ENCODE results near the gene LEMD2. TPM values are rescaled to one million over a fixed set of nuclear protein-coding genes. Genes with fewer than 3 reads are reported as not detected.

Gene LEMD2
- polyA plus RNA-seq, 1 donor (not counting 4 experiments of a cell fraction or from before 2014, with no cell fraction given), result 48.6 TPM

DNA sequence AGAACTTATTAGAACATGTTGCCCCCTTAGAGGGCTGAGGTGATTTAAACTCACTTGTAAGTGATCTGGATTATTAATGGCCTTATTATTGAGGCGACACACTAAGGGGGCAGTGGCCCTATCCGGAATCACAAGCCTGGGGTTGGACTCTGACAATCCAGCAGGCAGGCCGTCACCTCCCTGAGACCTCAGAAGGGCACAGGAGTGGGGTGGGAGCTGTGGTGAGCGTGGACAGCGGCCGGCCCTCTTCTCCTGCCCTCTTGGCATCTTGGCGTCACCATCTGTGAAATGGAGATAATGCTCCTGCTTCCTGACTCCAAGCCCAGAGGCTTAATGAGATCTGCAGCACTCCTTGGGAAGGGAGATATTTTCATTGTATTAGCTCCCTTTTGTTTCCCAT is 61.8 kb downstream of the LEMD2 start:
- dilution Hi-C loops (cut with MboI; ENCODE audit: extremely low pct_ligation_motif_present, low sequenced_read_pairs), result no loop called here

DNA sequence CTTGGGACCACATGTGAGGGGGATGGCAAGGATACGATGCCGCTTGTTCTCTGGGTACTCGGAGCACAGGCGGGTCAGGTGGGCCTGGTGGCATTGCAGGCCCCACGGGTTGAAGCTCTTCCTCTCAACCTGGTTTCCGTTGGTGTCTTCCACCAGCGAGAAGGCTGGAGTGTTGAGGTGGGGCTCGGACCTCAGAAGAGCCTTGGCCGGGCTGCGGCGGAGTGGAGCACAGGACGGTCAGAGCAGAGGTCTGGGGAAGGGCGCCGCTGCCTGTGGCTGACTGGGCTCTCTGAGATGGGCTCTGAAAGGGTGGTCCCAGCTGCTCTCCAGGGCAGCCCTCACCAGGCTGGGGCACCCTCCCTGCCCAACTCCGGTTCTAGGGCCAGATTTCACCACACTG is 62.2 kb downstream of the LEMD2 start:
- dilution Hi-C loops (cut with MboI; ENCODE audit: extremely low pct_ligation_motif_present, low sequenced_read_pairs), result no loop called here
- DNase-seq (ENCODE audit: low read depth, low spot score) (no peak), FAIRE-seq (no peak)
- Histone ChIP-seq H2AFZ (ENCODE audit: control insufficient read depth, low read length) (no peak overlapping the region), H3K4me1 (ENCODE audit: control insufficient read depth, extremely low read depth, insufficient read depth, low read length) (no peaks in the 10 kb centered on the region), H3K27me3 (ENCODE audit: control insufficient read depth, extremely low read depth, insufficient read depth, low read length) (peaks cover 30% of the 10 kb centered on the region), H3K9me3 (ENCODE audit: control insufficient read depth, low read depth, low read length) (no peaks in the 10 kb centered on the region), H4K20me1 (ENCODE audit: control insufficient read depth, extremely low read depth, insufficient read depth, low read length) (no peaks in the 10 kb centered on the region), H3K4me3 (ENCODE audit: control insufficient read depth in 2 of 3, extremely low read depth in 1 of 3, insufficient read depth in 2 of 3, low read depth in 1 of 3, low read length in 3 of 3) (no peak overlapping the region), H3K36me3 (ENCODE audit: control insufficient read depth in 2 of 2, extremely low read depth in 1 of 2, insufficient read depth in 2 of 2, low read length in 2 of 2) (no peaks in the 10 kb centered on the region), H3K4me2 (ENCODE audit: control insufficient read depth, extremely low read depth, insufficient read depth, low read depth, low read length) (no peak overlapping the region), H3K79me2 (ENCODE audit: control insufficient read depth, insufficient read depth, low read length) (no peaks in the 10 kb centered on the region), H3K9ac (ENCODE audit: control insufficient read depth, extremely low read depth, insufficient read depth, low read length) (no peak overlapping the region), H3K9me1 (ENCODE audit: control insufficient read depth, extremely low read depth, insufficient read depth, low read length) (no peaks in the 10 kb centered on the region), H3K27ac (ENCODE audit: control insufficient read depth, insufficient read depth, low read length) (no peak overlapping the region)
- no peak for TF ChIP-seq EZH2 (IDR thresholded peaks at IDR 0.05; ENCODE audit: low read length)
- TF ChIP-seq, protein P1, sequence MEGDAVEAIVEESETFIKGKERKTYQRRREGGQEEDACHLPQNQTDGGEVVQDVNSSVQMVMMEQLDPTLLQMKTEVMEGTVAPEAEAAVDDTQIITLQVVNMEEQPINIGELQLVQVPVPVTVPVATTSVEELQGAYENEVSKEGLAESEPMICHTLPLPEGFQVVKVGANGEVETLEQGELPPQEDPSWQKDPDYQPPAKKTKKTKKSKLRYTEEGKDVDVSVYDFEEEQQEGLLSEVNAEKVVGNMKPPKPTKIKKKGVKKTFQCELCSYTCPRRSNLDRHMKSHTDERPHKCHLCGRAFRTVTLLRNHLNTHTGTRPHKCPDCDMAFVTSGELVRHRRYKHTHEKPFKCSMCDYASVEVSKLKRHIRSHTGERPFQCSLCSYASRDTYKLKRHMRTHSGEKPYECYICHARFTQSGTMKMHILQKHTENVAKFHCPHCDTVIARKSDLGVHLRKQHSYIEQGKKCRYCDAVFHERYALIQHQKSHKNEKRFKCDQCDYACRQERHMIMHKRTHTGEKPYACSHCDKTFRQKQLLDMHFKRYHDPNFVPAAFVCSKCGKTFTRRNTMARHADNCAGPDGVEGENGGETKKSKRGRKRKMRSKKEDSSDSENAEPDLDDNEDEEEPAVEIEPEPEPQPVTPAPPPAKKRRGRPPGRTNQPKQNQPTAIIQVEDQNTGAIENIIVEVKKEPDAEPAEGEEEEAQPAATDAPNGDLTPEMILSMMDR (optimal IDR thresholded peaks at IDR 0.05 in 1 of 3, IDR thresholded peaks at IDR 0.05 in 1 of 3, conservative IDR thresholded peaks at IDR 0.05 in 1 of 3; ENCODE audit: extremely low read depth in 1 of 3, insufficient read depth in 2 of 3, low read length in 3 of 3), result no peak

More for the DNA sequence above, 61.8 kb downstream of the LEMD2 start:
- Histone ChIP-seq H3K27me3 (ENCODE audit: control insufficient read depth, extremely low read depth, insufficient read depth, low read length) (peaks cover 30% of the 10 kb centered on the region), H2AFZ (ENCODE audit: control insufficient read depth, low read length) (no peak overlapping the region), H3K4me2 (ENCODE audit: control insufficient read depth, extremely low read depth, insufficient read depth, low read depth, low read length) (no peak overlapping the region), H3K9me1 (ENCODE audit: control insufficient read depth, extremely low read depth, insufficient read depth, low read length) (no peaks in the 10 kb centered on the region), H3K9me3 (ENCODE audit: control insufficient read depth, low read depth, low read length) (no peaks in the 10 kb centered on the region), H3K79me2 (ENCODE audit: control insufficient read depth, insufficient read depth, low read length) (no peaks in the 10 kb centered on the region), H3K4me3 (ENCODE audit: control insufficient read depth in 2 of 3, extremely low read depth in 1 of 3, insufficient read depth in 2 of 3, low read depth in 1 of 3, low read length in 3 of 3) (no peak overlapping the region), H3K4me1 (ENCODE audit: control insufficient read depth, extremely low read depth, insufficient read depth, low read length) (no peaks in the 10 kb centered on the region), H3K9ac (ENCODE audit: control insufficient read depth, extremely low read depth, insufficient read depth, low read length) (no peak overlapping the region), H4K20me1 (ENCODE audit: control insufficient read depth, extremely low read depth, insufficient read depth, low read length) (no peaks in the 10 kb centered on the region), H3K36me3 (ENCODE audit: control insufficient read depth in 2 of 2, extremely low read depth in 1 of 2, insufficient read depth in 2 of 2, low read length in 2 of 2) (no peaks in the 10 kb centered on the region), H3K27ac (ENCODE audit: control insufficient read depth, insufficient read depth, low read length) (no peak overlapping the region)
- DNase-seq (ENCODE audit: low read depth, low spot score) (no peak), FAIRE-seq (no peak)
- TF ChIP-seq EZH2 (IDR thresholded peaks at IDR 0.05; ENCODE audit: low read length), result no peak
- TF ChIP-seq, protein P1 (optimal IDR thresholded peaks at IDR 0.05 in 1 of 3, IDR thresholded peaks at IDR 0.05 in 1 of 3, conservative IDR thresholded peaks at IDR 0.05 in 1 of 3; ENCODE audit: extremely low read depth in 1 of 3, insufficient read depth in 2 of 3, low read length in 3 of 3), result no peak

All from keratinocyte (primary cell).